Measurements from ENCODE around the gene CBARP.

CBARP gene

DNA sequence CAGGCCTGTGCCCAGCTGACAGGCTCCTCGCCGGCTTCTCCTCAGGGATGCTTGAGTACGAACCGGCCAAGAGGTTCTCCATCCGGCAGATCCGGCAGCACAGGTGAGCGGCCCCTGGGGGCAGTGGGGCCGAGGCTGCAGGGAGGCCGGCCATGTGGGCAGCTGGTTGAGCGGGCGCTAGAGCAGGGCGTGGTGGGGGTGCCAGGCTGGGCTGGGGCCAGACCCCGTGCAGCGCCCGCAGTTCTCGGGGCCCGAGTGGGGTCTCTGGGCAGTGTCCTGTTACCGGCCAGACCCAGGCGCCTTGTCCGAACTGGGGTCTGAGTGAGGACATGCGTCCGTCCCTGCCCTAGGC lies 15.9 kb downstream of the CBARP start:
- TF ChIP-seq, protein P1, sequence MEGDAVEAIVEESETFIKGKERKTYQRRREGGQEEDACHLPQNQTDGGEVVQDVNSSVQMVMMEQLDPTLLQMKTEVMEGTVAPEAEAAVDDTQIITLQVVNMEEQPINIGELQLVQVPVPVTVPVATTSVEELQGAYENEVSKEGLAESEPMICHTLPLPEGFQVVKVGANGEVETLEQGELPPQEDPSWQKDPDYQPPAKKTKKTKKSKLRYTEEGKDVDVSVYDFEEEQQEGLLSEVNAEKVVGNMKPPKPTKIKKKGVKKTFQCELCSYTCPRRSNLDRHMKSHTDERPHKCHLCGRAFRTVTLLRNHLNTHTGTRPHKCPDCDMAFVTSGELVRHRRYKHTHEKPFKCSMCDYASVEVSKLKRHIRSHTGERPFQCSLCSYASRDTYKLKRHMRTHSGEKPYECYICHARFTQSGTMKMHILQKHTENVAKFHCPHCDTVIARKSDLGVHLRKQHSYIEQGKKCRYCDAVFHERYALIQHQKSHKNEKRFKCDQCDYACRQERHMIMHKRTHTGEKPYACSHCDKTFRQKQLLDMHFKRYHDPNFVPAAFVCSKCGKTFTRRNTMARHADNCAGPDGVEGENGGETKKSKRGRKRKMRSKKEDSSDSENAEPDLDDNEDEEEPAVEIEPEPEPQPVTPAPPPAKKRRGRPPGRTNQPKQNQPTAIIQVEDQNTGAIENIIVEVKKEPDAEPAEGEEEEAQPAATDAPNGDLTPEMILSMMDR (IDR thresholded peaks at IDR 0.05; ENCODE audit: low read depth, low read length), result no peak
- in situ Hi-C loops (cut with HindIII; ENCODE audit: low sequenced_read_pairs), result no loop called here
- H3K4me3 ChIP-seq (ENCODE audit: low read depth, low read length), result no peak overlapping the region
- DNase-seq (ENCODE audit: low read depth, low spot score), result no peak

DNA sequence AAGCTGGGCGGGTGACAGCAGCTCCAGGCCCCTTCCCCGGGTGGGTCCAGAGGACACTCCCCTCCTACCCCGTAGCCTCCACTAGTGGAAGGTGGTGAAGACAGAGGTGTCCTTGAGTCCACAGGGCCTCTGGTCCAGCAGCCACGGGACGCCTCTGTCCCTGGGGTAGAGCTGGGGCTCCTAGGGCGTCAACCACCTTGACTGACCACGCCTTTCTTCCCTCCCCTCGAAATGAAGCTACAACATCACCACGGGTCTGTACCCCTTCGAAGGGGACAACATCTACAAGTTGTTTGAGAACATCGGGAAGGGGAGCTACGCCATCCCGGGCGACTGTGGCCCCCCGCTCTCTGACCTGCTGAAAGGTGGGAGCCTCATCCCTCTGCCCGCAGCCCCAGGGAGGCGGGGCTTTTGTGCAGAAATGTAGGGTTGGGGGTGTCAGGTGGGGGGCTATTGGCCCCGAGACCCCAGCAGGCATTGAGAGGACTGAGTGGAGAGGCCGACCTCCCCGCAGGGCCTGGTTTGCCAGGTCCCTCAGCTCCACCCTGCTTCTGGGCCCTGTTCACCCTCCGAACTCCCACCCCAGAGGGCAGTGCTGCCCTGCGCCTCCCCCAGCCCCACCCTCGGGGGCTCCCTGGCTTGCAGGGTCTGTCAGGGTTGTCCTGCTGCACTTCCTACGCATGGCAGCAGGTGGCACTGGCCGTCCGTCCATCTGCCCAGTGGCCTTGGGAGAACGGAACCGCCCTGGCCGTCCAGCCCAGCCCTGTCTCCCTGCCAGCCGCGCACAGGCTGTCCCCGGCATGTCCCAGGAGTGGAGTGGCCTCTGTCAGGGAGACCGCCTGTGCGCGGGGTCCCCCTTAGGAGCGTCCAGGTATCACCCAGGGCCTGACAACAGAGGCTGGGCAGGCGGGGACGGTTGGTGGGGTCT lies 16.6 kb downstream of the CBARP start:
- H3K4me3 ChIP-seq (ENCODE audit: low read depth, low read length), result no peak overlapping the region
- in situ Hi-C loops (cut with HindIII; ENCODE audit: low sequenced_read_pairs), result no loop called here
- TF ChIP-seq, protein P1 (IDR thresholded peaks at IDR 0.05; ENCODE audit: low read depth, low read length), result peak; percentile 77
- DNase-seq (ENCODE audit: low read depth, low spot score), result peak; percentile 50

DNA sequence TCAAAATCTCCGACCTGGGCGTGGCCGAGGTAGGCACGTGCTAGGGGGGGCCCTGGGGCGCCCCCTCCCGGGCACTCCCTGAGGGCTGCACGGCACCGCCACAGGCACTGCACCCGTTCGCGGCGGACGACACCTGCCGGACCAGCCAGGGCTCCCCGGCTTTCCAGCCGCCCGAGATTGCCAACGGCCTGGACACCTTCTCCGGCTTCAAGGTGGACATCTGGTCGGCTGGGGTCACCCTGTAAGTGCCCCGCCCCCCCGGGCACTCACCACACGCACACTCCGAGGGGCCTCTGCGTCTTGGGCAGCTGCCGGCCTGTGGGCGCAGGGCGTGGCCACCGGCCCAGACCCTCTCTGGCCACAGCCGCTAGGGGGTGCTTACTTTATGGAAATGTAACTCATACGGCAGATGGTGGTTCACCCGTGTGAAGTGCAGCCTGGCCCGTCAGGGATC lies 17.3 kb downstream of the CBARP start:
- in situ Hi-C loops (cut with HindIII; ENCODE audit: low sequenced_read_pairs), result no loop called here

DNA sequence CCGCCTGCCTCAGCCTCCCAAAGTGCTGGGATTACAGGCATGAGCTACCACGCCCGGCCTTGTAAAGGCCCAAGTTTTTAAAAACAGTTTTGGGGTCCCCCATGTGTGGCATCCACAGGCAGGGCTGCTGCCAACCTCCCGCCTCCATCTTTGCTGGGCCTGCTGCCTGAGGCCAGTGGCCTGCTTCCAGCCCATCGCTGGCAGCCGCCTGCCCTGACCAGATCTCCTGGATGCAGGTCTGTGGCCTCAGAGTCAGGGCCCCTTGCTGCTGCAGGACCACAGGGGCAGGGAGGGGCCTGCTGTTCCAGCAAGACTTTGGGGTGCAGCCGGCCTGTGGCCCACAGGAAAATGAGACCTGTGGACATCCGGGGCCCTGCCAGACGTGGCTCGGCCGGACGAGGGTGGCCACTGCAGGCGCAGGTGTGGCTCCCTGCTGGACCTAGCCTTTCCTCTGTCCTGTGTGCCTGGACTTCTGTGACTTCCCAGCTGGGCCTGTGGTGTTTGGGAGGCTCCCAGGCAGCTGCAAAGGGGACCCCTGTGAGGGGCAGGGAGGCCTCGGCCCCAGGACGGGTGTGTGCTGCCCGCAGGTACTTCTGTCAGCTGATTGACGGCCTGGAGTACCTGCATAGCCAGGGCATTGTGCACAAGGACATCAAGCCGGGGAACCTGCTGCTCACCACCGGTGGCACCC lies 17.9 kb downstream of the CBARP start:
- DNase-seq (ENCODE audit: low read depth, low spot score), result no peak
- in situ Hi-C loops (cut with HindIII; ENCODE audit: low sequenced_read_pairs), result no loop called here
- TF ChIP-seq, protein P1 (IDR thresholded peaks at IDR 0.05; ENCODE audit: low read depth, low read length), result no peak
- no peak overlapping the region for H3K4me3 ChIP-seq (ENCODE audit: low read depth, low read length)

More for the DNA sequence above, 17.3 kb downstream of the CBARP start:
- DNase-seq (ENCODE audit: low read depth, low spot score), result no peak
- H3K4me3 ChIP-seq (ENCODE audit: low read depth, low read length), result no peak overlapping the region
- TF ChIP-seq, protein P1 (IDR thresholded peaks at IDR 0.05; ENCODE audit: low read depth, low read length), result peak; percentile 20

DNA sequence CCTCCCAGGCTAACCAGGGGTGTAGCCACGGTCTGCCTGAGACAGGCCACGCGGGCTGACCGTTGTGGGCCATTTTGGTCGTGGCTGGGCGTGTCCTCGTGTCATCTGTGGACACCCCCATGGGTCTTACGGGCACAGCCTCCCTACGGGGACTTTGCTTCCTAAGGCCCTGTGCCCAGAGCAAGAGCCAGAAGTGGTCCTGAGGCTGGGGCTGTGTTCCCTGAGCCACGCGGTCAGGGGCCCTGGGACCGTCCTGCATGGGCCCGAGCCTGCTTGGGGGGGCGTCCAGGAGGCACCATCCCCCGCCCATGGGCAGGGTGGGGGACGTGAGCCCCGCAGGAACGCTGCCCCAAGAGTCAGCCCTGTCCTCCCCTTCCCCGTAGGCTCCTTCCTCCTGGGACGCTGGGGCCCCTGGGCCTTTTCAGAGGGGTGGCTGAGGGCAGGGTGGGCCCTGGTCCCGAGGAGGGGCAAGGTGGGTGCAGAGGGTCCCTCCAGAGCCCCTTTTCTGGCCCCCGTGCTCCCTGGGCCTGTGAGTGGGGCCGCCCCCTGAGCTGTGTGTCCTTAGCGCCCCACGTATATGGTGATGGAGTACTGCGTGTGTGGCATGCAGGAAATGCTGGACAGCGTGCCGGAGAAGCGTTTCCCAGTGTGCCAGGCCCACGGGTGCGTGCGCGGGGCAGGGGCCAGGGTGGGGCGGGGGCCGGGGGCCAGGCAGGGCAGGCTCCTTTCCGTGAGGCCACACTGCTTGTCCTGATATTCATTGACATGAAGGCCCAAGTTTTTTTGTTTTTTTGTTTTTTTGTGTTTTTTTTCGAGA lies 18.8 kb downstream of the CBARP start:
- in situ Hi-C loops (cut with HindIII; ENCODE audit: low sequenced_read_pairs), result no loop called here
- TF ChIP-seq, protein P1 (IDR thresholded peaks at IDR 0.05; ENCODE audit: low read depth, low read length), result no peak
- DNase-seq (ENCODE audit: low read depth, low spot score), result no peak
- no peak overlapping the region for H3K4me3 ChIP-seq (ENCODE audit: low read depth, low read length)

DNA sequence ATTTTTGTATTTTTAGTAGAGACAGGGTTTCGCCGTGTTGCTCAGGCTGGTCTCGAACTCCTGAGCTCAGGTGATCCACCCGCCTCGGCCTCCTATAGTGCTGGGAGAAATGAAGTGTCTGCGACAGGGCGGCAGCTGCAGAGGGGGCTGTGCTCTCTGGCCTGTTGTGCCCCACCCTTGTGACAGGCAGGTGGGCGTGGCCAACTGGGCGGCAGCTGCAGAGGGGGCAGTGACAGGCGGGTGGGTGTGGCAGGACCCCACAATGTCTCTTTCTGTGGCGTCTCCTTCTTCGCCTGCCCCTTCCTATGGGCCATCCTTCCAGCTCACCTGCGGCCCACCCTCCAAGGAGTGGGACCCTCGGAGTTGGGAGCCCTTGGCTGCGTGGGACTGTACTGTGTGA lies 20.4 kb downstream of the CBARP start:
- H3K4me3 ChIP-seq (ENCODE audit: low read depth, low read length), result no peak overlapping the region
- TF ChIP-seq, protein P1 (IDR thresholded peaks at IDR 0.05; ENCODE audit: low read depth, low read length), result no peak
- in situ Hi-C loops (cut with HindIII; ENCODE audit: low sequenced_read_pairs), result no loop called here
- DNase-seq (ENCODE audit: low read depth, low spot score), result no peak
